Measurements from ENCODE around the gene ITSN1.
"Not testable (repeated sequence)": the region's sequence is repeated elsewhere in the genome, so short reads cannot be mapped to it uniquely, and the experiment has no call there.

DNA sequence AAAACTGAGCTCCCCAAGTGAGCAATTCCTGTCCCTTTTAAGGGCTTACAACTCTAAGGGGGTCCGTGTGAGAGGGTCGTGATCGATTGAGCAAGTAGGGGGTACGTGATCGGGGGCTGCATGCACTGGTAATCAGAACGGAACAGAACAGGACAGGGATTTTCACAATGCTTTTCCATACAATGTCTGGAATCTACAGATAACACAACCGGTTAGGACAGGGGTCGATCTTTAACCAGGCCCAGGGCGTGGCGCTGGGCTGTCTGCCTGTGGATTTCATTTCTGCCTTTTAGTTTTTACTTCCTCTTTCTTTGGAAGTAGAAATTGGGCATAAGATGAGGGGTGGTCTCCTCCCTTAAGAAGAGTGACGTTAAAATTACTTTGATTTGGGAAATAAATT, 24.7 kb upstream of the ITSN1 start:
- TF ChIP-seq, protein P1, sequence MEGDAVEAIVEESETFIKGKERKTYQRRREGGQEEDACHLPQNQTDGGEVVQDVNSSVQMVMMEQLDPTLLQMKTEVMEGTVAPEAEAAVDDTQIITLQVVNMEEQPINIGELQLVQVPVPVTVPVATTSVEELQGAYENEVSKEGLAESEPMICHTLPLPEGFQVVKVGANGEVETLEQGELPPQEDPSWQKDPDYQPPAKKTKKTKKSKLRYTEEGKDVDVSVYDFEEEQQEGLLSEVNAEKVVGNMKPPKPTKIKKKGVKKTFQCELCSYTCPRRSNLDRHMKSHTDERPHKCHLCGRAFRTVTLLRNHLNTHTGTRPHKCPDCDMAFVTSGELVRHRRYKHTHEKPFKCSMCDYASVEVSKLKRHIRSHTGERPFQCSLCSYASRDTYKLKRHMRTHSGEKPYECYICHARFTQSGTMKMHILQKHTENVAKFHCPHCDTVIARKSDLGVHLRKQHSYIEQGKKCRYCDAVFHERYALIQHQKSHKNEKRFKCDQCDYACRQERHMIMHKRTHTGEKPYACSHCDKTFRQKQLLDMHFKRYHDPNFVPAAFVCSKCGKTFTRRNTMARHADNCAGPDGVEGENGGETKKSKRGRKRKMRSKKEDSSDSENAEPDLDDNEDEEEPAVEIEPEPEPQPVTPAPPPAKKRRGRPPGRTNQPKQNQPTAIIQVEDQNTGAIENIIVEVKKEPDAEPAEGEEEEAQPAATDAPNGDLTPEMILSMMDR (IDR thresholded peaks at IDR 0.05; ENCODE audit: low read depth, low read length, missing input control): not testable (repeated sequence)
- TF ChIP-seq, protein P2, sequence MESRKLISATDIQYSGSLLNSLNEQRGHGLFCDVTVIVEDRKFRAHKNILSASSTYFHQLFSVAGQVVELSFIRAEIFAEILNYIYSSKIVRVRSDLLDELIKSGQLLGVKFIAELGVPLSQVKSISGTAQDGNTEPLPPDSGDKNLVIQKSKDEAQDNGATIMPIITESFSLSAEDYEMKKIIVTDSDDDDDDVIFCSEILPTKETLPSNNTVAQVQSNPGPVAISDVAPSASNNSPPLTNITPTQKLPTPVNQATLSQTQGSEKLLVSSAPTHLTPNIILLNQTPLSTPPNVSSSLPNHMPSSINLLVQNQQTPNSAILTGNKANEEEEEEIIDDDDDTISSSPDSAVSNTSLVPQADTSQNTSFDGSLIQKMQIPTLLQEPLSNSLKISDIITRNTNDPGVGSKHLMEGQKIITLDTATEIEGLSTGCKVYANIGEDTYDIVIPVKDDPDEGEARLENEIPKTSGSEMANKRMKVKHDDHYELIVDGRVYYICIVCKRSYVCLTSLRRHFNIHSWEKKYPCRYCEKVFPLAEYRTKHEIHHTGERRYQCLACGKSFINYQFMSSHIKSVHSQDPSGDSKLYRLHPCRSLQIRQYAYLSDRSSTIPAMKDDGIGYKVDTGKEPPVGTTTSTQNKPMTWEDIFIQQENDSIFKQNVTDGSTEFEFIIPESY (IDR thresholded peaks at IDR 0.05): not testable (repeated sequence)
- TF ChIP-seq, protein P3, sequence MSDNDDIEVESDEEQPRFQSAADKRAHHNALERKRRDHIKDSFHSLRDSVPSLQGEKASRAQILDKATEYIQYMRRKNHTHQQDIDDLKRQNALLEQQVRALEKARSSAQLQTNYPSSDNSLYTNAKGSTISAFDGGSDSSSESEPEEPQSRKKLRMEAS (IDR thresholded peaks at IDR 0.05): not testable (repeated sequence)
- not testable (repeated sequence) for TF ChIP-seq RAD21 (IDR thresholded peaks at IDR 0.05); JUND (IDR thresholded peaks at IDR 0.05); TAF1 (conservative IDR thresholded peaks at IDR 0.05); SP1 (IDR thresholded peaks at IDR 0.05); FOXA1 (IDR thresholded peaks at IDR 0.05); HNF4G (IDR thresholded peaks at IDR 0.05); RXRA (IDR thresholded peaks at IDR 0.05); GABPA (IDR thresholded peaks at IDR 0.05 in 1 of 2, conservative IDR thresholded peaks at IDR 0.05 in 1 of 2)
- TF ChIP-seq, protein P4, sequence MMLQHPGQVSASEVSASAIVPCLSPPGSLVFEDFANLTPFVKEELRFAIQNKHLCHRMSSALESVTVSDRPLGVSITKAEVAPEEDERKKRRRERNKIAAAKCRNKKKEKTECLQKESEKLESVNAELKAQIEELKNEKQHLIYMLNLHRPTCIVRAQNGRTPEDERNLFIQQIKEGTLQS (IDR thresholded peaks at IDR 0.05): not testable (repeated sequence)
- TF ChIP-seq, protein P5, sequence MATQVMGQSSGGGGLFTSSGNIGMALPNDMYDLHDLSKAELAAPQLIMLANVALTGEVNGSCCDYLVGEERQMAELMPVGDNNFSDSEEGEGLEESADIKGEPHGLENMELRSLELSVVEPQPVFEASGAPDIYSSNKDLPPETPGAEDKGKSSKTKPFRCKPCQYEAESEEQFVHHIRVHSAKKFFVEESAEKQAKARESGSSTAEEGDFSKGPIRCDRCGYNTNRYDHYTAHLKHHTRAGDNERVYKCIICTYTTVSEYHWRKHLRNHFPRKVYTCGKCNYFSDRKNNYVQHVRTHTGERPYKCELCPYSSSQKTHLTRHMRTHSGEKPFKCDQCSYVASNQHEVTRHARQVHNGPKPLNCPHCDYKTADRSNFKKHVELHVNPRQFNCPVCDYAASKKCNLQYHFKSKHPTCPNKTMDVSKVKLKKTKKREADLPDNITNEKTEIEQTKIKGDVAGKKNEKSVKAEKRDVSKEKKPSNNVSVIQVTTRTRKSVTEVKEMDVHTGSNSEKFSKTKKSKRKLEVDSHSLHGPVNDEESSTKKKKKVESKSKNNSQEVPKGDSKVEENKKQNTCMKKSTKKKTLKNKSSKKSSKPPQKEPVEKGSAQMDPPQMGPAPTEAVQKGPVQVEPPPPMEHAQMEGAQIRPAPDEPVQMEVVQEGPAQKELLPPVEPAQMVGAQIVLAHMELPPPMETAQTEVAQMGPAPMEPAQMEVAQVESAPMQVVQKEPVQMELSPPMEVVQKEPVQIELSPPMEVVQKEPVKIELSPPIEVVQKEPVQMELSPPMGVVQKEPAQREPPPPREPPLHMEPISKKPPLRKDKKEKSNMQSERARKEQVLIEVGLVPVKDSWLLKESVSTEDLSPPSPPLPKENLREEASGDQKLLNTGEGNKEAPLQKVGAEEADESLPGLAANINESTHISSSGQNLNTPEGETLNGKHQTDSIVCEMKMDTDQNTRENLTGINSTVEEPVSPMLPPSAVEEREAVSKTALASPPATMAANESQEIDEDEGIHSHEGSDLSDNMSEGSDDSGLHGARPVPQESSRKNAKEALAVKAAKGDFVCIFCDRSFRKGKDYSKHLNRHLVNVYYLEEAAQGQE (IDR thresholded peaks at IDR 0.05): not testable (repeated sequence)

Measured in liver (tissue), 3 donors.